Hindlimb muscle (tissue), 1 donor: ENCODE measurements around the gene ZIC5. TPM values are rescaled to one million over a fixed set of nuclear protein-coding genes. Genes with fewer than 3 reads are reported as not detected.

Experiments used
- DNase-seq: peaks from one replicate; pipeline ENCODE4 v3.0.0-alpha.2; 2013
- polyA plus RNA-seq: library from polyadenylated mRNA; unstranded; fragments of 120-200 nt; gene quantifications from one replicate; pipeline ENCODE4 v1.2.1, GENCODE V29; 2013; ENCODE audit not compliant: insufficient read length

Gene ZIC5
- polyA plus RNA-seq, 1 donor, result not detected

- DNase-seq, result no peak
Observed at GRCh38 chr13:99930925-99931324, 40.6 kb downstream of the ZIC5 start.

- DNase-seq, result no peak
Observed at GRCh38 chr13:99929866-99930265, 41.7 kb downstream of the ZIC5 start.

GRCh38 chr13:99926014-99926731 is 45.4 kb downstream of the ZIC5 start:
- DNase-seq, result no peak

- no peak for DNase-seq
Observed at GRCh38 chr13:99923877-99924582, 47.5 kb downstream of the ZIC5 start.

GRCh38 chr13:99922631-99923404 is 48.7 kb downstream of the ZIC5 start:
- no peak for DNase-seq

- DNase-seq, result no peak
Observed at GRCh38 chr13:99919132-99919531, 52.4 kb downstream of the ZIC5 start.

- DNase-seq, result no peak
Observed at GRCh38 chr13:99916366-99917103, 55.0 kb downstream of the ZIC5 start.

- DNase-seq, result no peak
Observed at GRCh38 chr13:99913167-99913566, 58.4 kb downstream of the ZIC5 start.

Other genes starting within 250 kb of the ZIC5 start
- not detected for gene ZIC2, start 10.0 kb upstream of the ZIC5 start, polyA plus RNA-seq
- gene PCCA, start 117.3 kb upstream of the ZIC5 start, polyA plus RNA-seq, result 27.5 TPM